Stimulated activated CD8-positive, alpha-beta memory T cell treated with anti-CD3 and anti-CD28 coated beads, Interleukin-15, amount 100 ng/mL, for 1 hour (primary cell): Measurements from ENCODE around the gene LIPT1.
"Not testable (repeated sequence)": the region's sequence is repeated elsewhere in the genome, so short reads cannot be mapped to it uniquely, and the experiment has no call there.

ENCODE experiments used
- DNase-seq: peaks from one replicate; pipeline ENCODE4 v3.0.0-alpha.2; 2020; ENCODE audit warnings: low read depth

Gene LIPT1

GRCh38 chr2:99154643-99155536 lies at the start of gene LIPT1, which contains the start of gene TSGA10:
TSS of gene LIPT1 (plus strand) at chr2:99154967. CDS start at chr2:99161958, 6,991 bp downstream.
TSS of gene TSGA10 (minus strand) at chr2:99154942. CDS start at chr2:99109439, 45,503 bp downstream.
- peak; percentile 85 for DNase-seq

GRCh38 chr2:99106913-99107312 lies 47.9 kb upstream of the LIPT1 start:
- no peak for DNase-seq

- no peak for DNase-seq
These were observed 43.5 kb upstream of the LIPT1 start for GRCh38 chr2:99111236-99111635.

- DNase-seq, result no peak
These were observed 42.8 kb upstream of the LIPT1 start for GRCh38 chr2:99111945-99112344.

- no peak for DNase-seq
These were observed 42.1 kb upstream of the LIPT1 start for GRCh38 chr2:99112617-99113016.

- DNase-seq, result no peak
These were observed 26.8 kb upstream of the LIPT1 start for GRCh38 chr2:99127981-99128380.

- DNase-seq, result not testable (repeated sequence)
These were observed 19.7 kb upstream of the LIPT1 start for GRCh38 chr2:99135044-99135556.

- no peak for DNase-seq
These were observed 15.8 kb upstream of the LIPT1 start for GRCh38 chr2:99139003-99139402.

- DNase-seq, result no peak
These were observed 14.5 kb upstream of the LIPT1 start for GRCh38 chr2:99140056-99140859.

GRCh38 chr2:99140860-99141109 lies 14.0 kb upstream of the LIPT1 start:
- DNase-seq, result no peak

GRCh38 chr2:99141110-99142108 lies 13.4 kb upstream of the LIPT1 start, which contains the start of gene C2orf15:
TSS of gene C2orf15 (plus strand) at chr2:99141707. CDS start at chr2:99150559, 8,852 bp downstream.
- peak; percentile 95 for DNase-seq

GRCh38 chr2:99150706-99151105 lies 4.1 kb upstream of the LIPT1 start:
- no peak for DNase-seq

- no peak for DNase-seq
These were observed 2.4 kb upstream of the LIPT1 start for GRCh38 chr2:99152199-99152895.

- DNase-seq, result no peak
These were observed 704 bp upstream of the LIPT1 start for GRCh38 chr2:99153921-99154604.

- DNase-seq, result no peak
These were observed 2.1 kb downstream of the LIPT1 start for GRCh38 chr2:99156891-99157290.

GRCh38 chr2:99158599-99158998 lies 3.8 kb downstream of the LIPT1 start:
- no peak for DNase-seq

GRCh38 chr2:99159594-99159993 lies 4.8 kb downstream of the LIPT1 start:
- no peak for DNase-seq

GRCh38 chr2:99166218-99166617 lies 11.5 kb downstream of the LIPT1 start:
- no peak for DNase-seq

GRCh38 chr2:99169534-99169933 lies 14.8 kb downstream of the LIPT1 start:
- no peak for DNase-seq

- no peak for DNase-seq
These were observed 16.8 kb downstream of the LIPT1 start for GRCh38 chr2:99171377-99172140.
